HEK293 (cell line): Measurements from ENCODE around the gene C1orf174.

Experiments used
- CTCF ChIA-PET: fragments of 350-600 bp; formaldehyde crosslinking; extraction: SDS; loops from one replicate; lab custom pipeline; 2021; ENCODE audit warnings: antibody characterized with exemption; lab: Yijun Ruan, JAX
- POLR2A ChIA-PET: fragments of 300-600 bp; formaldehyde crosslinking; extraction: SDS; loops from one replicate; lab custom pipeline; 2020; ENCODE audit warnings: antibody characterized with exemption, inconsistent platforms; lab: Yijun Ruan, JAX
- H3K27ac ChIP-seq: fragments of 200-500 bp; sonication (Bioruptor generic); 2 replicates; pipeline ENCODE4 v1.5.1; 2014; ENCODE audit warnings: low read depth, low read length, control low read depth, inconsistent platforms; ENCODE audit errors: extremely low read depth
- H3K36me3 ChIP-seq, 2 experiments: fragments of 200-500 bp in 1 of 2; sonication (Bioruptor generic) in 1 of 2; 1 replicate in 1 of 2; 2 replicates in 1 of 2; pipeline ENCODE4 v1.5.1; 2014 to 2017; ENCODE audit warnings: inconsistent platforms in 2 of 2, low read length in 2 of 2; ENCODE audit not compliant: control insufficient read depth in 2 of 2, insufficient read depth in 1 of 2
- H3K4me1 ChIP-seq: fragments of 200-500 bp; sonication (Bioruptor generic); 2 replicates; pipeline ENCODE4 v1.5.1; 2014; ENCODE audit warnings: mild to moderate bottlenecking, low read length, inconsistent platforms; ENCODE audit not compliant: control insufficient read depth, insufficient read depth
- H3K4me3 ChIP-seq: 2 replicates; pipeline ENCODE4 v1.5.1; 2011; ENCODE audit warnings: low read depth, mild to moderate bottlenecking, control low read depth, low read length, moderate library complexity
- H3K9me3 ChIP-seq: fragments of 200-500 bp; sonication (Bioruptor generic); 2 replicates; pipeline ENCODE4 v1.5.1; 2014; ENCODE audit warnings: low read depth, low read length, inconsistent platforms; ENCODE audit not compliant: control insufficient read depth, insufficient read depth
- KLF9 ChIP-seq: fragments of 450-650 bp; formaldehyde crosslinking; IDR thresholded peaks from 2 replicates; pipeline ENCODE4 v1.5.1; 2016; ENCODE audit warnings: missing biosample characterization, missing genetic modification characterization, low read depth
- OVOL3 ChIP-seq: fragments of 450-650 bp; formaldehyde crosslinking; IDR thresholded peaks from 2 replicates; pipeline ENCODE4 v1.5.1; 2016; ENCODE audit warnings: missing biosample characterization, missing genetic modification characterization
- PRDM1 ChIP-seq: fragments of 450-650 bp; formaldehyde crosslinking; IDR thresholded peaks from 2 replicates; pipeline ENCODE4; 2016; ENCODE audit warnings: missing biosample characterization, missing genetic modification characterization
- ZBTB49 ChIP-seq: fragments of 450-650 bp; formaldehyde crosslinking; IDR thresholded peaks from 2 replicates; pipeline ENCODE4 v1.5.1; 2016; ENCODE audit warnings: missing biosample characterization, missing genetic modification characterization, low read depth
- ZNF114 ChIP-seq: fragments of 450-650 bp; formaldehyde crosslinking; IDR thresholded peaks from 2 replicates; pipeline ENCODE4 v1.5.0; 2017; ENCODE audit warnings: missing biosample characterization, missing genetic modification characterization
- ZNF132 ChIP-seq: fragments of 450-650 bp; formaldehyde crosslinking; IDR thresholded peaks from 2 replicates; pipeline ENCODE4 v1.5.1; 2017; ENCODE audit warnings: missing biosample characterization, missing genetic modification characterization, borderline replicate concordance
- ZNF169 ChIP-seq: fragments of 450-650 bp; formaldehyde crosslinking; IDR thresholded peaks from 2 replicates; pipeline ENCODE4 v1.5.1; 2016; ENCODE audit warnings: missing biosample characterization, missing genetic modification characterization
- ZNF280C ChIP-seq: fragments of 450-650 bp; formaldehyde crosslinking; IDR thresholded peaks from 2 replicates; pipeline ENCODE4 v1.5.1; 2016; ENCODE audit warnings: missing biosample characterization, missing genetic modification characterization
- ZNF37A ChIP-seq: fragments of 450-650 bp; IDR thresholded peaks from 2 replicates; pipeline ENCODE4 v1.5.1; 2018; ENCODE audit warnings: missing biosample characterization, missing genetic modification characterization
- ZNF513 ChIP-seq: fragments of 450-650 bp; IDR thresholded peaks from 2 replicates; pipeline ENCODE4 v1.5.1; 2018; ENCODE audit warnings: missing biosample characterization, missing genetic modification characterization
- ZNF623 ChIP-seq: fragments of 450-650 bp; formaldehyde crosslinking; IDR thresholded peaks from 2 replicates; pipeline ENCODE4 v1.5.1; 2016; ENCODE audit warnings: missing biosample characterization, missing genetic modification characterization
- ZNF645 ChIP-seq: fragments of 450-650 bp; formaldehyde crosslinking; IDR thresholded peaks from 2 replicates; pipeline ENCODE4; 2016; ENCODE audit warnings: missing biosample characterization, missing genetic modification characterization
- ZNF707 ChIP-seq: fragments of 450-650 bp; formaldehyde crosslinking; IDR thresholded peaks from 2 replicates; pipeline ENCODE4 v1.5.1; 2016; ENCODE audit warnings: missing biosample characterization, missing genetic modification characterization
- ZNF768 ChIP-seq: fragments of 450-650 bp; formaldehyde crosslinking; IDR thresholded peaks from 2 replicates; pipeline ENCODE4 v1.5.1; 2018; ENCODE audit warnings: missing biosample characterization, mild to moderate bottlenecking, missing genetic modification characterization
- ZSCAN16 ChIP-seq: fragments of 450-650 bp; formaldehyde crosslinking; IDR thresholded peaks from 2 replicates; pipeline ENCODE4 v1.5.1; 2016; ENCODE audit warnings: missing biosample characterization, missing genetic modification characterization

The C1orf174 gene

GRCh38 chr1:3909615-3910014 is 9.5 kb upstream of the C1orf174 start (continued):
- TF ChIP-seq ZBTB49 (no peak), ZNF623 (tag by site-specific recombination) (no peak), ZNF707 (tag by site-specific recombination) (no peak), ZNF169 (tag by site-specific recombination) (no peak), ZNF132 (tag by site-specific recombination) (no peak), ZNF768 (tag by site-specific recombination) (no peak), ZNF37A (tag by site-specific recombination) (no peak), ZNF645 (tag by site-specific recombination) (no peak), PRDM1 (no peak)

- POLR2A ChIA-PET: no interaction called here
- CTCF ChIA-PET: interaction anchor here (0.7 kb wide), 1 partner anchor 234 kb away, joined by 4 read pairs; no protein-coding TSS in a partner anchor
- TF ChIP-seq KLF9 (tag by site-specific recombination) (no peak), ZSCAN16 (tag by site-specific recombination) (no peak), ZNF645 (tag by site-specific recombination) (no peak), ZNF114 (tag by site-specific recombination) (no peak), OVOL3 (tag by site-specific recombination) (no peak), ZNF513 (tag by site-specific recombination) (no peak), ZNF280C (tag by site-specific recombination) (no peak)
- TF ChIP-seq, all 188 proteins: peak for 0
- no peaks in the 10 kb centered on the region for H3K36me3 ChIP-seq
- H3K4me3 ChIP-seq: no peak overlapping the region
- no peak overlapping the region for H3K27ac ChIP-seq
- no peaks in the 10 kb centered on the region for H3K4me1 ChIP-seq
- no peaks in the 10 kb centered on the region for H3K9me3 ChIP-seq
These were observed 8.9 kb upstream of the C1orf174 start for GRCh38 chr1:3908886-3909517.
